Measurements from ENCODE around the gene FZR1.

Gene FZR1

DNA sequence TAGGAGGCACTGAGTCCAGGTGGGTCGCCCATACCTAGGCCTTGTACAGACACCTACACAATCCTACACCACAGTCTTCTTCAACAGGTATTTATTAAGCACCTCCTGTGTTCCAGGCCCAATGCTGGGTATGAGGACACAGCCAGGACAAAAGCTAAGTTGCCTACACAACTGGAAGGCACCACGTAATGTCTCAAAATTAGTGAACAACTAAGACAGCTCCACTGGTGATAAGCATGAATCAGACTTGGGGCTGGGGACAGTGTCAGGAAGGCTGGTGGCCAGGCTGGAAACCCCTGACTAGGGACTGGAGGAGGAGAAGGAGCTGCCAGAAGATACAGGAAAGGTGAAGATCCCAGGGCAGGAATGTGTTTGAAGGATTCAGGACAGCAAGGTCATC is 28.2 kb upstream of the FZR1 start:
- H3K18ac ChIP-seq (ENCODE audit: low read depth in 1 of 2, low read length in 2 of 2): no peak overlapping the region
- H4K91ac ChIP-seq (ENCODE audit: low read length): no peak overlapping the region
- H4K8ac ChIP-seq (ENCODE audit: low read length): no peak overlapping the region
- H3K4me1 ChIP-seq (ENCODE audit: control insufficient read depth, insufficient read depth, low read depth, low read length): peaks cover 5% of the 10 kb centered on the region
- H3K9ac ChIP-seq (ENCODE audit: low read length): no peak overlapping the region
- no peaks in the 10 kb centered on the region for H3K79me1 ChIP-seq (replicated peaks; ENCODE audit: low read length, poor library complexity, severe bottlenecking)
- no peak overlapping the region for H2BK15ac ChIP-seq (ENCODE audit: low read depth, poor library complexity, severe bottlenecking)
- H3K36me3 ChIP-seq (ENCODE audit: control insufficient read depth in 1 of 2, insufficient read depth in 2 of 2, low read depth in 1 of 2, low read length in 2 of 2): no peaks in the 10 kb centered on the region
- WGBS: 96% methylated on average over 2 of the region's 2 CpGs
- no peak overlapping the region for H3K4ac ChIP-seq (ENCODE audit: low read depth in 1 of 2, low read length in 2 of 2)
- no peak overlapping the region for H3K27ac ChIP-seq (ENCODE audit: low read length, poor library complexity, severe bottlenecking)
- no peak overlapping the region for H2AFZ ChIP-seq (ENCODE audit: low read depth, low read length)
- H3K4me2 ChIP-seq (ENCODE audit: low read length, poor library complexity, severe bottlenecking): no peak overlapping the region
- no peaks in the 10 kb centered on the region for H3K9me3 ChIP-seq (ENCODE audit: control insufficient read depth, low read length)
- H3K4me3 ChIP-seq (ENCODE audit: insufficient read depth in 1 of 2, low read depth in 1 of 2, low read length in 2 of 2): no peak overlapping the region
- no peak overlapping the region for H3K23ac ChIP-seq (ENCODE audit: low read length in 2 of 2)
- peaks cover 44 to 73% of the 10 kb centered on the region in 2 experiments for H3K27me3 ChIP-seq (ENCODE audit: control insufficient read depth in 1 of 2, insufficient read depth in 1 of 2, low read length in 2 of 2)
- no peak overlapping the region for H3K14ac ChIP-seq (ENCODE audit: low read length in 2 of 2)
- no peak overlapping the region for H2AK5ac ChIP-seq (ENCODE audit: low read length, severe bottlenecking)
- DNase-seq: no peak
- H2BK12ac ChIP-seq (ENCODE audit: low read length in 2 of 2): no peak overlapping the region
- no peak overlapping the region for H2BK5ac ChIP-seq (ENCODE audit: low read depth, low read length, poor library complexity, severe bottlenecking)
- no peak overlapping the region for H2BK120ac ChIP-seq (ENCODE audit: low read depth, low read length)

DNA sequence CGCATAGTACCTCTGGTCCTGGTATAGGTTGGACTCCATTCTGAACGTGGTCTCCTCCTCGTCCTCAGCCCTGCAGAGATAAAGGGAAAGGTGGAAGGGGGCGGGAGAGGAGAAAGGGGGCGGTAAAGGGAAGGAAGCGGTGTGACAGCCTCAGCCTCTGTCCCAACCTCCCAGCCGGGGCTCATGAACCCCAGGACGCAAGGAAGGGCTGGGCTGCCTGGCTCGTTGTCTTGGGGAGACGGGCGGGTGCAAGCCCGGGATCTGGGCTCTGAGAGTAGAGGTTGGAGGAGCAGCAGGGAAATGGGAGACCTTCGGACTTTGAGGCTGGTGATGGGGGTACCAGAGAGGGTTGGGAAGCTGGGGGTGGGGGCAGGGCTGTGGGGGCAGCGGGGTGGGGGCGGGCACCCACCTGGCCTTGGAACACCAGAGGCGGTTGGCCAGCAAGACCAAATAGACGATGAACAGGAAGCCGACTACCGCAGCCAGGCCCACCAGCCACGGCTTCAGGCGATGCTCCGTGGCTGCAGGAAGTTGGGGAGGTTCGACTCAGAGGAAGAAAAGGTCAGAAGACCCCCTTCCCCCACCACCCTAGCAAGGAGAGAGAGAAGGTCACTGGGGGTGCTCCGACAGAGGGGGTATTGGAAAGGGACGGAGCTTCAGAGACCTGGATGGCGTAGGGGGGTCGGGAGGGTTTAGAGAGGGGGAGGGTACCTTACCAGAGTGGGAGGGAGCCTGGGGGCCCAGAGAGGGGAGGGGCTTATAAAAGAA is 27.5 kb upstream of the FZR1 start:
- Histone ChIP-seq H3K4ac (ENCODE audit: low read depth in 1 of 2, low read length in 2 of 2) (no peak overlapping the region), H4K8ac (ENCODE audit: low read length) (no peak overlapping the region), H4K91ac (ENCODE audit: low read length) (no peak overlapping the region), H3K27me3 (ENCODE audit: control insufficient read depth in 1 of 2, insufficient read depth in 1 of 2, low read length in 2 of 2) (peaks cover 44 to 79% of the 10 kb centered on the region in 2 experiments), H2AK5ac (ENCODE audit: low read length, severe bottlenecking) (no peak overlapping the region), H3K23ac (ENCODE audit: low read length in 2 of 2) (no peak overlapping the region), H2AFZ (ENCODE audit: low read depth, low read length) (no peak overlapping the region), H3K14ac (ENCODE audit: low read length in 2 of 2) (no peak overlapping the region), H3K4me1 (ENCODE audit: control insufficient read depth, insufficient read depth, low read depth, low read length) (peaks cover 5% of the 10 kb centered on the region), H3K9ac (ENCODE audit: low read length) (no peak overlapping the region), H3K79me1 (replicated peaks; ENCODE audit: low read length, poor library complexity, severe bottlenecking) (no peaks in the 10 kb centered on the region), H2BK5ac (ENCODE audit: low read depth, low read length, poor library complexity, severe bottlenecking) (no peak overlapping the region), H3K18ac (ENCODE audit: low read depth in 1 of 2, low read length in 2 of 2) (no peak overlapping the region), H2BK12ac (ENCODE audit: low read length in 2 of 2) (no peak overlapping the region), H3K4me3 (ENCODE audit: insufficient read depth in 1 of 2, low read depth in 1 of 2, low read length in 2 of 2) (no peak overlapping the region), H3K27ac (ENCODE audit: low read length, poor library complexity, severe bottlenecking) (no peak overlapping the region), H3K4me2 (ENCODE audit: low read length, poor library complexity, severe bottlenecking) (no peak overlapping the region), H2BK15ac (ENCODE audit: low read depth, poor library complexity, severe bottlenecking) (no peak overlapping the region), H3K9me3 (ENCODE audit: control insufficient read depth, low read length) (no peaks in the 10 kb centered on the region), H2BK120ac (ENCODE audit: low read depth, low read length) (no peak overlapping the region), H3K36me3 (ENCODE audit: control insufficient read depth in 1 of 2, insufficient read depth in 2 of 2, low read depth in 1 of 2, low read length in 2 of 2) (no peaks in the 10 kb centered on the region)
- 46% methylated on average over 16 of the region's 27 CpGs for WGBS
- no peak for DNase-seq

DNA sequence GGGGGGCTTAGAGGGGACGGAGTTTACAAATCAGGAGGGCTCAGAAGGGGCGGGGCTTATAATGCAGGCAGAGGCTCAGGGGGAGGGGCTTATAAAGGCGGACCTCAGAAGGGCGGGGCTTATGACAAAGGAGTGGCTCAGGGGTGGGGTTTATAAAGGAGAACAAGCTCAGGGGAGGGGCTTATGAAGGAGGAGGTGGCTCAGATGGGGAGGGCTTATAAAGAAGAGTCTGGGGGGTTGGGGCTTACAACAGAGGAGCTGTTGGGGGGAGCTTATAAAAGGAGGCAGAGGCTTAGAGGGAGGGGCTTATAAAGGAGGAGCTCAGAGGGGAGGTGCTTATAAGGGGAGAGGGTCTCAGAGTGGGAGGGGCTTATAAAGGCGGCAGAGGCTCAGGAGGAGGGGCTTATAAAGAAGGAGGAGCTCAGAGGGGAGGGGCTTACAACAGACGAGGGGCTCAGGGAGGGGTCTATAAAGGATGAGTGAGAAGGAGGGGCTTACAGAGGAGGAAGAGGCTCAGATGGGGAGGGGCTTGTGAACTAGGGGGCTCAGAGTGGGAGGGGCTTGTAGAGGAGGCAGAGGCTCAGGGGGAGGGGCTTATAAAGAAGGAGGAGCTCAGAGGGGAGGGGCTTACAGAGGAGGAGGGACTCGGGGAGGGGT is 26.8 kb upstream of the FZR1 start:
- H3K4me2 ChIP-seq (ENCODE audit: low read length, poor library complexity, severe bottlenecking): no peak overlapping the region
- no peaks in the 10 kb centered on the region for H3K36me3 ChIP-seq (ENCODE audit: control insufficient read depth in 1 of 2, insufficient read depth in 2 of 2, low read depth in 1 of 2, low read length in 2 of 2)
- no peaks in the 10 kb centered on the region for H3K9me3 ChIP-seq (ENCODE audit: control insufficient read depth, low read length)
- H3K4me3 ChIP-seq (ENCODE audit: insufficient read depth in 1 of 2, low read depth in 1 of 2, low read length in 2 of 2): no peak overlapping the region
- H4K91ac ChIP-seq (ENCODE audit: low read length): no peak overlapping the region
- no peak overlapping the region for H2BK12ac ChIP-seq (ENCODE audit: low read length in 2 of 2)
- no peak overlapping the region for H3K18ac ChIP-seq (ENCODE audit: low read depth in 1 of 2, low read length in 2 of 2)
- WGBS: 27% methylated on average over 7 of the region's 7 CpGs
- H3K4me1 ChIP-seq (ENCODE audit: control insufficient read depth, insufficient read depth, low read depth, low read length): peaks cover 5% of the 10 kb centered on the region
- peaks cover 42 to 79% of the 10 kb centered on the region in 2 experiments for H3K27me3 ChIP-seq (ENCODE audit: control insufficient read depth in 1 of 2, insufficient read depth in 1 of 2, low read length in 2 of 2)
- no peak overlapping the region for H2BK15ac ChIP-seq (ENCODE audit: low read depth, poor library complexity, severe bottlenecking)
- no peaks in the 10 kb centered on the region for H3K79me1 ChIP-seq (replicated peaks; ENCODE audit: low read length, poor library complexity, severe bottlenecking)
- no peak overlapping the region for H3K4ac ChIP-seq (ENCODE audit: low read depth in 1 of 2, low read length in 2 of 2)
- H2AK5ac ChIP-seq (ENCODE audit: low read length, severe bottlenecking): no peak overlapping the region
- no peak overlapping the region for H2BK5ac ChIP-seq (ENCODE audit: low read depth, low read length, poor library complexity, severe bottlenecking)
- no peak overlapping the region for H3K23ac ChIP-seq (ENCODE audit: low read length in 2 of 2)
- no peak for DNase-seq
- H4K8ac ChIP-seq (ENCODE audit: low read length): no peak overlapping the region
- no peak overlapping the region for H2AFZ ChIP-seq (ENCODE audit: low read depth, low read length)
- no peak overlapping the region for H3K14ac ChIP-seq (ENCODE audit: low read length in 2 of 2)
- H3K27ac ChIP-seq (ENCODE audit: low read length, poor library complexity, severe bottlenecking): no peak overlapping the region
- no peak overlapping the region for H3K9ac ChIP-seq (ENCODE audit: low read length)
- H2BK120ac ChIP-seq (ENCODE audit: low read depth, low read length): no peak overlapping the region

DNA sequence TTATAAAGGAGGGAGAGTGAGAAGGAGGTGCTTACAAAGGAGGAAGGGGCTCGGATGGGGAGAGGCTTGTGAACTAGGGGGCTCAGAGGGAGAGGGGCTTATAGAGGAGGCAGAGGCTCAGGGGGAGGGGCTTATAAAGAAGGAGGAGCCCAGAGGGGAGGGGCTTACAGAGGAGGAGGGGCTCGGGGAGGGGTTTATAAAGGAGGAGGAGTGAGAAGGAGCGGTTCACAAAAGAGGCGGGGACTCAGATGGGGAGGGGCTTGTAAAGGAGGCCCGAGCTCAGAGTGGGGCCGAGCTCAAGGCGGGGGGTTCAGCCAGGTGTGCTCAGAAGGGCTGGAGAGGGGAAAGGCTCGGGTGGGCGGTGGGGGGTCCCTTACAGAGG is 26.3 kb upstream of the FZR1 start:
- H3K27me3 ChIP-seq (ENCODE audit: control insufficient read depth in 1 of 2, insufficient read depth in 1 of 2, low read length in 2 of 2): peaks cover 37 to 79% of the 10 kb centered on the region in 2 experiments
- no peak overlapping the region for H3K4me3 ChIP-seq (ENCODE audit: insufficient read depth in 1 of 2, low read depth in 1 of 2, low read length in 2 of 2)
- H2AK5ac ChIP-seq (ENCODE audit: low read length, severe bottlenecking): no peak overlapping the region
- peaks cover 6% of the 10 kb centered on the region for H3K4me1 ChIP-seq (ENCODE audit: control insufficient read depth, insufficient read depth, low read depth, low read length)
- no peak overlapping the region for H2BK15ac ChIP-seq (ENCODE audit: low read depth, poor library complexity, severe bottlenecking)
- H3K4ac ChIP-seq (ENCODE audit: low read depth in 1 of 2, low read length in 2 of 2): no peak overlapping the region
- peak; percentile 37 for DNase-seq
- no peak overlapping the region for H3K4me2 ChIP-seq (ENCODE audit: low read length, poor library complexity, severe bottlenecking)
- H3K9ac ChIP-seq (ENCODE audit: low read length): no peak overlapping the region
- H3K23ac ChIP-seq (ENCODE audit: low read length in 2 of 2): no peak overlapping the region
- H3K36me3 ChIP-seq (ENCODE audit: control insufficient read depth in 1 of 2, insufficient read depth in 2 of 2, low read depth in 1 of 2, low read length in 2 of 2): no peaks in the 10 kb centered on the region
- H3K27ac ChIP-seq (ENCODE audit: low read length, poor library complexity, severe bottlenecking): no peak overlapping the region
- no peak overlapping the region for H4K8ac ChIP-seq (ENCODE audit: low read length)
- H4K91ac ChIP-seq (ENCODE audit: low read length): no peak overlapping the region
- WGBS: 45% methylated on average over 7 of the region's 9 CpGs
- no peak overlapping the region for H2BK5ac ChIP-seq (ENCODE audit: low read depth, low read length, poor library complexity, severe bottlenecking)
- H3K18ac ChIP-seq (ENCODE audit: low read depth in 1 of 2, low read length in 2 of 2): no peak overlapping the region
- no peaks in the 10 kb centered on the region for H3K79me1 ChIP-seq (replicated peaks; ENCODE audit: low read length, poor library complexity, severe bottlenecking)
- H3K9me3 ChIP-seq (ENCODE audit: control insufficient read depth, low read length): no peaks in the 10 kb centered on the region
- no peak overlapping the region for H3K14ac ChIP-seq (ENCODE audit: low read length in 2 of 2)
- H2AFZ ChIP-seq (ENCODE audit: low read depth, low read length): no peak overlapping the region
- no peak overlapping the region for H2BK12ac ChIP-seq (ENCODE audit: low read length in 2 of 2)
- no peak overlapping the region for H2BK120ac ChIP-seq (ENCODE audit: low read depth, low read length)
